DND-41 (cell line): ENCODE data around the gene RBM48.

Source experiments
- CTCF ChIP-seq: IDR thresholded peaks from 2 replicates; pipeline ENCODE4 v1.5.1; 2012; ENCODE audit warnings: borderline replicate concordance, low read length, moderate library complexity, mild to moderate bottlenecking; ENCODE audit not compliant: poor library complexity, severe bottlenecking; ENCODE audit errors: extremely low read depth
- EZH2 ChIP-seq: IDR thresholded peaks from 3 replicates; pipeline ENCODE4 v1.6.1; 2012; ENCODE audit warnings: borderline replicate concordance, low read depth, mild to moderate bottlenecking, moderate library complexity, low read length, inconsistent platforms; ENCODE audit not compliant: severe bottlenecking

- TF ChIP-seq CTCF (no peak), EZH2 (no peak)
Measured at GRCh38 chr7:92534572-92534971, 6.0 kb downstream of the RBM48 start.
